ENCODE data around the gene DHX15.

DNA sequence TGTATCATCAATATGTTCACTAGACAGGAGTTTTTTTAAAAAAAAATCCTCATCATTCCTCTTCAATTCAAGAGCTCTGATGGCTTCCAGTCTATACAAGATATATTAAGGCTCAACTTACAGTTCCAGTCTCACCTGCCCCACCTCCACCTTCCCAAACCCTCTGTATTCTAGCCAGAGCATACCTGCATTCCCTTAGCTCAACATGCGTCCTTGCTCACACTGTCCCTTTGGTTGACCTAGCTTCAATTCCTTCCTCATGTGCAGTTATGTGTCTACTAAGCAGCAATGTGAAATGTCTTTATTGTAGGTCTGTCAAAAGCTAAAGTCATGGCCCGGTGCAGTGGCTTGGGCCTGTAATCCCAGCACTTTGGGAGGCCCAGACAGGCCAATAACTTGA, 10.8 kb downstream of the DHX15 start:
- TF ChIP-seq, protein P1, sequence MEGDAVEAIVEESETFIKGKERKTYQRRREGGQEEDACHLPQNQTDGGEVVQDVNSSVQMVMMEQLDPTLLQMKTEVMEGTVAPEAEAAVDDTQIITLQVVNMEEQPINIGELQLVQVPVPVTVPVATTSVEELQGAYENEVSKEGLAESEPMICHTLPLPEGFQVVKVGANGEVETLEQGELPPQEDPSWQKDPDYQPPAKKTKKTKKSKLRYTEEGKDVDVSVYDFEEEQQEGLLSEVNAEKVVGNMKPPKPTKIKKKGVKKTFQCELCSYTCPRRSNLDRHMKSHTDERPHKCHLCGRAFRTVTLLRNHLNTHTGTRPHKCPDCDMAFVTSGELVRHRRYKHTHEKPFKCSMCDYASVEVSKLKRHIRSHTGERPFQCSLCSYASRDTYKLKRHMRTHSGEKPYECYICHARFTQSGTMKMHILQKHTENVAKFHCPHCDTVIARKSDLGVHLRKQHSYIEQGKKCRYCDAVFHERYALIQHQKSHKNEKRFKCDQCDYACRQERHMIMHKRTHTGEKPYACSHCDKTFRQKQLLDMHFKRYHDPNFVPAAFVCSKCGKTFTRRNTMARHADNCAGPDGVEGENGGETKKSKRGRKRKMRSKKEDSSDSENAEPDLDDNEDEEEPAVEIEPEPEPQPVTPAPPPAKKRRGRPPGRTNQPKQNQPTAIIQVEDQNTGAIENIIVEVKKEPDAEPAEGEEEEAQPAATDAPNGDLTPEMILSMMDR (conservative IDR thresholded peaks at IDR 0.05; ENCODE audit: low read depth, low read length) = no peak
- TF ChIP-seq EZH2 (IDR thresholded peaks at IDR 0.05; ENCODE audit: low read length, unreplicated experiment) = no peak

Data from PC-3 (cell line).